ENCODE results near the gene FAM163B.

DNA sequence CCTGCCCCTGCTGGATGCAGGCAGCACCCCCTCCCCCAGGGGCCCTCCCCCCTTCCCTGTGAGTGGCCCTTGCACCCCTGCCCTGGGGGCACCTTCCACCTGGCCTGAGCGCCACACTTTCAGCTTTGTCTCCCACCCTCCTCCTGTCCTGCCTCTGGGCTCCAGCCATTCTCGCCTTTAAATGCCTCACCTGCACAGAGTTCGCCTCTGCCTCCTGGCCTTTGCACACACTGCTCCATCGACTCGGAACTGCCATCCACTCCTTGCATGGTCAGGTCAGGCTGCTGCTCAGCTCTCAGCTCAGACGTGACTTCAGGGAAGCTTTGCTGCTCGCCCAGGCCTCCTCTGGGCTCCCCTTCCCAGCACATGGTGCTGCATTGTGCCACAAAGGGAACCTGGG, 10.2 kb downstream of the FAM163B start:
- TF ChIP-seq, protein P1, sequence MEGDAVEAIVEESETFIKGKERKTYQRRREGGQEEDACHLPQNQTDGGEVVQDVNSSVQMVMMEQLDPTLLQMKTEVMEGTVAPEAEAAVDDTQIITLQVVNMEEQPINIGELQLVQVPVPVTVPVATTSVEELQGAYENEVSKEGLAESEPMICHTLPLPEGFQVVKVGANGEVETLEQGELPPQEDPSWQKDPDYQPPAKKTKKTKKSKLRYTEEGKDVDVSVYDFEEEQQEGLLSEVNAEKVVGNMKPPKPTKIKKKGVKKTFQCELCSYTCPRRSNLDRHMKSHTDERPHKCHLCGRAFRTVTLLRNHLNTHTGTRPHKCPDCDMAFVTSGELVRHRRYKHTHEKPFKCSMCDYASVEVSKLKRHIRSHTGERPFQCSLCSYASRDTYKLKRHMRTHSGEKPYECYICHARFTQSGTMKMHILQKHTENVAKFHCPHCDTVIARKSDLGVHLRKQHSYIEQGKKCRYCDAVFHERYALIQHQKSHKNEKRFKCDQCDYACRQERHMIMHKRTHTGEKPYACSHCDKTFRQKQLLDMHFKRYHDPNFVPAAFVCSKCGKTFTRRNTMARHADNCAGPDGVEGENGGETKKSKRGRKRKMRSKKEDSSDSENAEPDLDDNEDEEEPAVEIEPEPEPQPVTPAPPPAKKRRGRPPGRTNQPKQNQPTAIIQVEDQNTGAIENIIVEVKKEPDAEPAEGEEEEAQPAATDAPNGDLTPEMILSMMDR (IDR thresholded peaks at IDR 0.05) = no peak
- no peak for TF ChIP-seq POLR2A (IDR thresholded peaks at IDR 0.05)
